Gastrocnemius medialis (tissue), 4 donors: ENCODE data around the gene GRIK2.

Source experiments
- CTCF ChIP-seq, 5 experiments: fragments of 450-650 bp in 3 of 5; fragments of 200-600 bp in 2 of 5; sonication (generic) in 2 of 5; IDR thresholded peaks in 4 of 5; conservative IDR thresholded peaks in 1 of 5; 1 replicate in 4 of 5; 2 replicates in 1 of 5; pipeline ENCODE4 v1.5.1; 2016 to 2019; ENCODE audit warnings: antibody characterized with exemption in 5 of 5, mild to moderate bottlenecking in 3 of 5, moderate library complexity in 3 of 5
- POLR2A ChIP-seq, 2 donors: fragments of 450-650 bp; IDR thresholded peaks; one replicate each; pipeline ENCODE4 v1.6.1; 2017; ENCODE audit warnings: antibody characterized with exemption in 2 of 2, mild to moderate bottlenecking in 2 of 2, moderate library complexity in 2 of 2

GRCh38 chr6:101926149-101926925 lies 532.8 kb downstream of the GRIK2 start:
- no peak for TF ChIP-seq CTCF (IDR thresholded peaks at IDR 0.05 in 4 of 5, conservative IDR thresholded peaks at IDR 0.05 in 1 of 5)
- TF ChIP-seq POLR2A (IDR thresholded peaks at IDR 0.05) = no peak
